Esophagus muscularis mucosa (tissue), 4 donors: ENCODE measurements around the gene ZBTB32. TPM values are rescaled to one million over a fixed set of nuclear protein-coding genes. Genes with fewer than 3 reads are reported as not detected.

Source experiments
- DNase-seq: peaks from one replicate; pipeline ENCODE4 v3.0.0-alpha.2; 2017; ENCODE audit errors: extremely low spot score
- H3K27ac ChIP-seq, 4 donors: fragments of 200-600 bp; sonication (generic); replicated peaks in 1 of 4; 1 replicate in 3 of 4; 2 replicates in 1 of 4; pipeline ENCODE4 v1.5.1; 2016 to 2019; ENCODE audit warnings: mild to moderate bottlenecking in 1 of 4
- H3K27me3 ChIP-seq, 4 donors: fragments of 200-600 bp; sonication (generic); one replicate each; pipeline versions ENCODE4 v1.5.1 to v1.6.0; 2016 to 2019
- H3K36me3 ChIP-seq, 4 donors: fragments of 200-600 bp; sonication (generic); one replicate each; pipeline ENCODE4 v1.5.1; 2016 to 2019
- H3K4me1 ChIP-seq, 4 donors: fragments of 200-600 bp; sonication (generic); one replicate each; pipeline ENCODE4 v1.5.1; 2016 to 2019
- H3K4me3 ChIP-seq, 4 donors: fragments of 200-600 bp; sonication (generic); 1 replicate in 2 of 4; 2 replicates in 2 of 4; pipeline ENCODE4 v1.5.1; 2016 to 2019; ENCODE audit warnings: mild to moderate bottlenecking in 4 of 4, moderate library complexity in 1 of 4
- H3K9me3 ChIP-seq, 4 donors: fragments of 200-600 bp; sonication (generic); 1 replicate in 3 of 4; 2 replicates in 1 of 4; pipeline ENCODE4 v1.5.1; 2016 to 2019
- EP300 ChIP-seq: sonication (generic); formaldehyde crosslinking; IDR thresholded peaks from one replicate; pipeline ENCODE4 v1.6.1; 2017; ENCODE audit warnings: antibody characterized with exemption
- POLR2A ChIP-seq: fragments of 450-650 bp; IDR thresholded peaks from one replicate; pipeline ENCODE4 v1.6.1; 2017; ENCODE audit warnings: antibody characterized with exemption, moderate library complexity, mild to moderate bottlenecking, low read depth
- POLR2AphosphoS5 ChIP-seq, 2 donors: sonication (generic); formaldehyde crosslinking; IDR thresholded peaks; one replicate each; pipeline ENCODE4 v1.6.1; 2017; ENCODE audit warnings: antibody characterized with exemption in 2 of 2
- WGBS: methylation state at CpG from one replicate; pipeline ENCODE4 v1.1.5; 2018; 5-methylcytosine and 5-hydroxymethylcytosine counted together
- intact Hi-C: fragments of 100-400 bp; cut with DNase I; formaldehyde crosslinking; loops from one replicate; pipeline ENCODE4 v1.15.1; 2023
- total RNA-seq, 4 donors: library from RNA; depleted of rRNA; stranded (reverse); fragments of >200 nt; gene quantifications; one replicate each; pipeline versions ENCODE4 v1.1.0 to v1.2.1, GENCODE V29; 2016
- TF ChIP-seq, protein P1 (sequence below), 3 experiments: fragments of 200-600 bp in 2 of 3; fragments of 450-650 bp in 1 of 3; sonication (generic) in 2 of 3; IDR thresholded peaks; one replicate each; pipeline ENCODE4 v1.5.1; 2017 to 2019; ENCODE audit warnings: antibody characterized with exemption in 3 of 3, mild to moderate bottlenecking in 2 of 3, moderate library complexity in 1 of 3

Gene ZBTB32
- total RNA-seq, 4 donors from 2014 or later, result not detected

DNA sequence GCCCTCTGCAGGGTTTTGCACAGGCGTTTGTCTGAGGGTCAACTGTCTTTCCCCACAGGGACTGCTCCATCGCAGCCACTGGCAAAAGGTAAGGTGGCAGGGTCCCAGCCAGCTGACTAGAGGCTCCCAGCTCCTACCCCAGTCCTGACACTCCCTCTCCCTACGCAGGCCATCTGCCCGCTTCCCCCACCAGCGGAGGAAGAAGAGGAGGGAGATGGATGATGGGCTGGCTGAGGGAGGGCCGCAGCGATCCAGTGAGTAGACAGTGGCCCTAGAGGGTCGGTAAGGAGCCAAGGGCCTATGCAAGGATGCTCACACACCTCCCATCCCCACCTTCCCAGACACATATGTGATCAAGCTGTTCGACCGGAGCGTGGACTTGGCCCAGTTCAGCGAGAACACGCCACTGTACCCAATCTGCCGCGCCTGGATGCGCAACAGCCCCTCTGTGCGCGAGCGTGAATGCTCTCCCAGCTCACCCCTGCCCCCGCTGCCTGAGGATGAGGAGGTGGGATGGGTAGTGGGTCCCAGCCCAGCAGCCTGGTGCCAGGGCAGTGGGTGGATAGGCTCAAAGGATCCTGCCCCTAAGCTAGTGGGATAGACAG, 48.5 kb downstream of the ZBTB32 start:
- intact Hi-C loops, result no loop called here
- Histone ChIP-seq H3K27ac (peak overlapping the region; percentile 93 to 99 (median 98)), H3K4me1 (peaks cover 37 to 75% (median 61%) of the 10 kb centered on the region in 4 donors), H3K9me3 (no peaks in the 10 kb centered on the region), H3K36me3 (peaks cover 26 to 33% (median 30%) of the 10 kb centered on the region in 4 donors), H3K27me3 (no peaks in the 10 kb centered on the region), H3K4me3 (no peak overlapping the region)
- no peak for DNase-seq
- 94% methylated on average over 20 of the region's 20 CpGs for WGBS
- TF ChIP-seq EP300, result no peak
- TF ChIP-seq POLR2AphosphoS5 (IDR thresholded peaks at IDR 0.05), result no peak
- no peak for TF ChIP-seq POLR2A
- TF ChIP-seq, protein P1, sequence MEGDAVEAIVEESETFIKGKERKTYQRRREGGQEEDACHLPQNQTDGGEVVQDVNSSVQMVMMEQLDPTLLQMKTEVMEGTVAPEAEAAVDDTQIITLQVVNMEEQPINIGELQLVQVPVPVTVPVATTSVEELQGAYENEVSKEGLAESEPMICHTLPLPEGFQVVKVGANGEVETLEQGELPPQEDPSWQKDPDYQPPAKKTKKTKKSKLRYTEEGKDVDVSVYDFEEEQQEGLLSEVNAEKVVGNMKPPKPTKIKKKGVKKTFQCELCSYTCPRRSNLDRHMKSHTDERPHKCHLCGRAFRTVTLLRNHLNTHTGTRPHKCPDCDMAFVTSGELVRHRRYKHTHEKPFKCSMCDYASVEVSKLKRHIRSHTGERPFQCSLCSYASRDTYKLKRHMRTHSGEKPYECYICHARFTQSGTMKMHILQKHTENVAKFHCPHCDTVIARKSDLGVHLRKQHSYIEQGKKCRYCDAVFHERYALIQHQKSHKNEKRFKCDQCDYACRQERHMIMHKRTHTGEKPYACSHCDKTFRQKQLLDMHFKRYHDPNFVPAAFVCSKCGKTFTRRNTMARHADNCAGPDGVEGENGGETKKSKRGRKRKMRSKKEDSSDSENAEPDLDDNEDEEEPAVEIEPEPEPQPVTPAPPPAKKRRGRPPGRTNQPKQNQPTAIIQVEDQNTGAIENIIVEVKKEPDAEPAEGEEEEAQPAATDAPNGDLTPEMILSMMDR (IDR thresholded peaks at IDR 0.05), result no peak

DNA sequence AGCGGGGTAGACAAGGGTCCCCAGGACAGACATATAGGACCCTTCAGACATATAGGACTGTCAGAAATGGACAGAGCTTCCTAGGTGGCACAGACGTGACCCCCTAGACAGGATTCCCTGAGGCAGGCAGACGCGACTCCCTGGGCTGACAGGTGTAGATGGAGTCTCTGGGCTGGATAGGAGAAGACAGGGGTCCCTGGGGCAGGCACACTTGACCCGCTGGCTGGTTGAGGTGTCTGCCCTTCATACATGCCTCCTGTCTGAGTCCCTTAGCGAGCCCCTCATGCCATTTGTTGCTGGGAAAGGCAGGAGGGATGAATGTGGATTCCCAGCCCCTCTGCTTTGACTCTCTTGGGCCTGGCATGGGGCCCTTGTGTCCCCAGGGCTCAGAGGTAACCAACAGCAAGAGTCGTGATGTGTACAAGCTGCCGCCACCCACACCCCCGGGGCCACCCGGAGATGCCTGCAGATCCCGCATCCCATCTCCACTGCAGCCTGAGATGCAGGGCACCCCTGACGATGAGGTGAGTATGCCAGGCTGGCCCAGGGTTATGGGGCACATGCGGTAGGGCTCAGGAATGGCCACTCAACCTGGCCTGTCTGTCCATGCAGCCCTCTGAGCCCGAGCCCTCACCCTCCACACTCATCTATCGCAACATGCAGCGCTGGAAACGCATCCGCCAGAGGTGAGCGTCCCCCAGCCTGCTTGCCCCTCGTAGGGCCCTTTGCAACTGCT, 49.4 kb downstream of the ZBTB32 start:
- peaks cover 40 to 74% (median 62%) of the 10 kb centered on the region in 4 donors for H3K4me1 ChIP-seq

DNA sequence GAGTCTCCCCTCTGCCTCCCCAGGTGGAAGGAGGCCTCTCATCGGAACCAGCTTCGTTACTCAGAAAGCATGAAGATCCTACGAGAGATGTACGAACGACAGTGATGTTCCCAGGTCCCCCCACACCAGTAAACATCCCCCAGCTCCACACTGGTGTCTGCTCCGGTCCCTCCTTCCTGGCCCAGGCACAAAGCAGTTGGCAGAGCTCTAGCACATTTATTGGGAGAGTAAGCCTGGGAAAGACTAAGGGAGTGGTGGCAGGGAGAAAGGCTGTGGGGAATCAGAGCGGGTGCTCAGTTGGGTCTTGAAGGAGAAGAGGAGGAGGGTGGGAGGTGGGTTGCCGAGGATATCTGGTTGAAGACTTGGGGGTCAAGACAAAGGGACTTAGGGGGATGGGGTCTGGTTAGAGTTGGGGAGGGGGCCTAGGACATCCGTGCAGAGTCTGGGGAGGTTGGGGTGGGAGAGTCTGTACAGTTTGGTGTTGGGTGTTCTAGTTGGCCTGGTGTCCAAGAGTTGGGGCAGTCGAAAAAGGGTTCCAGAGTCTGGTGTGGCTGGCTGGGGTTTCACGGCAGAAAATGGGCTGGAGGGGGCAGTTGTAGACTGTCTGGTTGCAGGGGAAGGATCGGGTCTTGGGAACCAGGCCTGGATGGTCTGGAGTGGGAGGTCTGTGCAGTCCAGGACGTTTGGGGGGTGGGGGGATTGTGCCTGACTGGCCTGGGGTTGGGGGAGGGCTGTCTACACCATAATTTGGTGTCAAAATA, 50.2 kb downstream of the ZBTB32 start:
- H3K4me1 ChIP-seq, result peaks cover 36 to 74% (median 62%) of the 10 kb centered on the region in 4 donors
- H3K36me3 ChIP-seq, result peaks cover 26 to 33% (median 30%) of the 10 kb centered on the region in 4 donors
- peak overlapping the region; percentile 80 to 95 (median 89) for H3K4me3 ChIP-seq
- intact Hi-C loops, result no loop called here
- 76% methylated on average over 13 of the region's 13 CpGs for WGBS
- no peak for DNase-seq
- TF ChIP-seq, protein P1 (IDR thresholded peaks at IDR 0.05), result no peak
- TF ChIP-seq POLR2AphosphoS5 (IDR thresholded peaks at IDR 0.05), result no peak
- TF ChIP-seq POLR2A, result no peak
- TF ChIP-seq EP300, result no peak
- H3K9me3 ChIP-seq, result no peaks in the 10 kb centered on the region
- H3K27ac ChIP-seq, result peak overlapping the region; percentile 93 to 99 (median 98)
- no peaks in the 10 kb centered on the region for H3K27me3 ChIP-seq

More for the DNA sequence above, 49.4 kb downstream of the ZBTB32 start:
- Histone ChIP-seq H3K27me3 (no peaks in the 10 kb centered on the region), H3K9me3 (no peaks in the 10 kb centered on the region), H3K4me3 (no peak overlapping the region), H3K27ac (peak overlapping the region; percentile 93 to 99 (median 98)), H3K36me3 (peaks cover 26 to 33% (median 30%) of the 10 kb centered on the region in 4 donors)
- 84% methylated on average over 9 of the region's 20 CpGs for WGBS
- intact Hi-C loops, result no loop called here
- TF ChIP-seq, protein P1 (IDR thresholded peaks at IDR 0.05), result no peak
- no peak for TF ChIP-seq POLR2AphosphoS5 (IDR thresholded peaks at IDR 0.05)
- no peak for TF ChIP-seq EP300
- no peak for TF ChIP-seq POLR2A
- no peak for DNase-seq

DNA sequence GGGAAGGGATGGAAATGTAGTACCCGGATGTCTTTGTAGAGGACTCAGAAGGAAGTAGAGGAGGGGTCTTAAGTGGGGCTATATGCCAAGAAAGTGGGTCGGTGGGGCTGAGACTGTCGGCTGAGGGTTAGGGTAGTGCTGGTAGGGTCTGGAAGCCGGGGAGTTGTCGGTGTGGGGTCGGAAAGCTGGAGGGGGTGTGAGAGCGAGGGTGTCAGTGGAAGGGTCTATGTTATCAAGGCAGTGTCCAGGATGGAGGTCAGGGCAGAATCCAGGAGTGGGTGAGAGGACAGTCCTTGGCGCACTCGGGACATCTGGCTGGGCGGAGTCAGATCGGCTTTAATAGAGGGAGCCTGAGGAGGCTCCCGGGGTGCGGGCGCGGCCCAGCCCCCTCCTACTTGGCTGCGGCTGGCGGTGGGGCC, 50.8 kb downstream of the ZBTB32 start:
- Histone ChIP-seq H3K4me1 (peaks cover 31 to 73% (median 61%) of the 10 kb centered on the region in 4 donors), H3K27ac (peak overlapping the region; percentile 93 to 99 (median 98)), H3K27me3 (no peaks in the 10 kb centered on the region), H3K4me3 (peak overlapping the region; percentile 80 to 95 (median 89)), H3K9me3 (no peaks in the 10 kb centered on the region), H3K36me3 (peaks cover 26 to 36% (median 31%) of the 10 kb centered on the region in 4 donors)
- no peak for DNase-seq
- intact Hi-C loops, result no loop called here
- 23% methylated on average over 16 of the region's 17 CpGs for WGBS
- no peak for TF ChIP-seq EP300
